Transverse colon (tissue), 4 donors: Measurements from ENCODE around the gene ERC2.

Source experiments
- EP300 ChIP-seq: sonication (generic); formaldehyde crosslinking; IDR thresholded peaks from one replicate; pipeline ENCODE4 v1.6.1; 2017; ENCODE audit warnings: antibody characterized with exemption, low read depth
- POLR2A ChIP-seq: fragments of 450-650 bp; IDR thresholded peaks from one replicate; pipeline ENCODE4 v1.6.1; 2016; ENCODE audit warnings: antibody characterized with exemption, mild to moderate bottlenecking, moderate library complexity
- POLR2AphosphoS5 ChIP-seq, 3 donors: sonication (generic); formaldehyde crosslinking; IDR thresholded peaks; one replicate each; pipeline ENCODE4 v1.6.1; 2016; ENCODE audit warnings: antibody characterized with exemption in 3 of 3
- TF ChIP-seq, protein P1 (sequence below), 5 experiments: fragments of 200-600 bp in 3 of 5; fragments of 450-650 bp in 2 of 5; sonication (generic) in 3 of 5; IDR thresholded peaks; 1 replicate in 2 of 5; 2 replicates in 3 of 5; pipeline ENCODE4 v1.5.1; 2016 to 2017; ENCODE audit warnings: antibody characterized with exemption in 5 of 5, inconsistent platforms in 3 of 5, mild to moderate bottlenecking in 2 of 5, moderate library complexity in 1 of 5

DNA sequence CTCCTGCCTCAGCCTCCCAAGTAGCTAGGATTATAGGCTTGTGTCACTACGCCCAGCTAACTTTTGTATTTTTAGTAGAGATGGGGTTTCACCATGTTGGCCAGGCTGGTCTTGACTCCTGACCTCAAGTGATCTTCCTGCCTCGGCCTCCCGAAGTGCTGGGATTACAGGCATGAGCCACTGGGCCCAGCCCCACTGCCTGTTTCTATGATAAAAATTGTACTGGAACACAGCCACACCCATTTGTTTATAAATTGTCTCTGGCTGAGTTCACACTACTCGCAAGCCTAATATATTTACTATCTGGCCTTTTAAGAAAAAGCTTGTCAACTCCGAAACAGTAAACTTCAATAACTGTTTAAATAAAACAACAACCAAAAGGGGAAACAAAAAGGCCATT, 671.7 kb downstream of the ERC2 start:
- TF ChIP-seq, protein P1, sequence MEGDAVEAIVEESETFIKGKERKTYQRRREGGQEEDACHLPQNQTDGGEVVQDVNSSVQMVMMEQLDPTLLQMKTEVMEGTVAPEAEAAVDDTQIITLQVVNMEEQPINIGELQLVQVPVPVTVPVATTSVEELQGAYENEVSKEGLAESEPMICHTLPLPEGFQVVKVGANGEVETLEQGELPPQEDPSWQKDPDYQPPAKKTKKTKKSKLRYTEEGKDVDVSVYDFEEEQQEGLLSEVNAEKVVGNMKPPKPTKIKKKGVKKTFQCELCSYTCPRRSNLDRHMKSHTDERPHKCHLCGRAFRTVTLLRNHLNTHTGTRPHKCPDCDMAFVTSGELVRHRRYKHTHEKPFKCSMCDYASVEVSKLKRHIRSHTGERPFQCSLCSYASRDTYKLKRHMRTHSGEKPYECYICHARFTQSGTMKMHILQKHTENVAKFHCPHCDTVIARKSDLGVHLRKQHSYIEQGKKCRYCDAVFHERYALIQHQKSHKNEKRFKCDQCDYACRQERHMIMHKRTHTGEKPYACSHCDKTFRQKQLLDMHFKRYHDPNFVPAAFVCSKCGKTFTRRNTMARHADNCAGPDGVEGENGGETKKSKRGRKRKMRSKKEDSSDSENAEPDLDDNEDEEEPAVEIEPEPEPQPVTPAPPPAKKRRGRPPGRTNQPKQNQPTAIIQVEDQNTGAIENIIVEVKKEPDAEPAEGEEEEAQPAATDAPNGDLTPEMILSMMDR (IDR thresholded peaks at IDR 0.05), result no peak
- no peak for TF ChIP-seq EP300
- no peak for TF ChIP-seq POLR2A
- TF ChIP-seq POLR2AphosphoS5 (IDR thresholded peaks at IDR 0.05), result no peak
